Stimulated activated CD8-positive, alpha-beta memory T cell treated with anti-CD3 and anti-CD28 coated beads, Interleukin-7, amount 100 ng/mL, for 1 hour (primary cell): ENCODE results near the gene ALAD.
A peak's percentile ranks its signal among the peaks of the same experiment; 100 is the strongest.
"Not testable (repeated sequence)": the region's sequence is repeated elsewhere in the genome, so short reads cannot be mapped to it uniquely, and the experiment has no call there.

Experiments
- DNase-seq, 2 donors: peaks; one replicate each; pipeline ENCODE4 v3.0.0-alpha.2; 2020; ENCODE audit warnings: low read depth in 2 of 2

ALAD gene

GRCh38 chr9:113398796-113399195 is 2.3 kb downstream of the ALAD start:
- no peak for DNase-seq

GRCh38 chr9:113397203-113397631 is 3.9 kb downstream of the ALAD start:
- no peak for DNase-seq

- DNase-seq, result no peak
These were observed 5.9 kb downstream of the ALAD start for GRCh38 chr9:113395000-113395861.

- no peak for DNase-seq
These were observed 7.8 kb downstream of the ALAD start for GRCh38 chr9:113393281-113393680.

GRCh38 chr9:113391917-113392316 is 9.2 kb downstream of the ALAD start:
- DNase-seq, result no peak

- DNase-seq, result no peak
These were observed 10.7 kb downstream of the ALAD start for GRCh38 chr9:113390192-113390960.

- DNase-seq, result no peak
These were observed 11.6 kb downstream of the ALAD start for GRCh38 chr9:113389451-113389850.

GRCh38 chr9:113388833-113389232 is 12.3 kb downstream of the ALAD start:
- DNase-seq, result no peak

GRCh38 chr9:113387560-113388230 is 13.4 kb downstream of the ALAD start:
- DNase-seq, result no peak

GRCh38 chr9:113386571-113387393 is 14.3 kb downstream of the ALAD start:
- no peak for DNase-seq

GRCh38 chr9:113381909-113382411 is 19.1 kb downstream of the ALAD start:
- DNase-seq, result no peak

GRCh38 chr9:113381441-113381840 is 19.6 kb downstream of the ALAD start:
- DNase-seq, result not testable (repeated sequence)

GRCh38 chr9:113380869-113381378 is 20.2 kb downstream of the ALAD start:
- DNase-seq, result no peak

- DNase-seq, result not testable (repeated sequence)
These were observed 21.3 kb downstream of the ALAD start for GRCh38 chr9:113379829-113380210.

- not testable (repeated sequence) for DNase-seq
These were observed 21.8 kb downstream of the ALAD start for GRCh38 chr9:113379094-113379828.

- peak; percentile 60 to 68 for DNase-seq
These were observed 24.2 kb downstream of the ALAD start, which contains the start of gene HDHD3 for GRCh38 chr9:113376634-113377567. Gene HDHD3, minus strand, starts transcription at chr9:113376986. Its CDS starts 2,632 bp downstream, at chr9:113374354.

GRCh38 chr9:113375057-113376023 is 25.7 kb downstream of the ALAD start:
- no peak for DNase-seq
